ENCODE results near the gene LIG3. TPM values are rescaled to one million over a fixed set of nuclear protein-coding genes. Genes with fewer than 3 reads are reported as not detected.
"Not testable (repeated sequence)": the region's sequence is repeated elsewhere in the genome, so short reads cannot be mapped to it uniquely, and the experiment has no call there.

LIG3 gene
- total RNA-seq, 2 experiments from 2014 or later = 48.3 to 48.7 TPM

DNA sequence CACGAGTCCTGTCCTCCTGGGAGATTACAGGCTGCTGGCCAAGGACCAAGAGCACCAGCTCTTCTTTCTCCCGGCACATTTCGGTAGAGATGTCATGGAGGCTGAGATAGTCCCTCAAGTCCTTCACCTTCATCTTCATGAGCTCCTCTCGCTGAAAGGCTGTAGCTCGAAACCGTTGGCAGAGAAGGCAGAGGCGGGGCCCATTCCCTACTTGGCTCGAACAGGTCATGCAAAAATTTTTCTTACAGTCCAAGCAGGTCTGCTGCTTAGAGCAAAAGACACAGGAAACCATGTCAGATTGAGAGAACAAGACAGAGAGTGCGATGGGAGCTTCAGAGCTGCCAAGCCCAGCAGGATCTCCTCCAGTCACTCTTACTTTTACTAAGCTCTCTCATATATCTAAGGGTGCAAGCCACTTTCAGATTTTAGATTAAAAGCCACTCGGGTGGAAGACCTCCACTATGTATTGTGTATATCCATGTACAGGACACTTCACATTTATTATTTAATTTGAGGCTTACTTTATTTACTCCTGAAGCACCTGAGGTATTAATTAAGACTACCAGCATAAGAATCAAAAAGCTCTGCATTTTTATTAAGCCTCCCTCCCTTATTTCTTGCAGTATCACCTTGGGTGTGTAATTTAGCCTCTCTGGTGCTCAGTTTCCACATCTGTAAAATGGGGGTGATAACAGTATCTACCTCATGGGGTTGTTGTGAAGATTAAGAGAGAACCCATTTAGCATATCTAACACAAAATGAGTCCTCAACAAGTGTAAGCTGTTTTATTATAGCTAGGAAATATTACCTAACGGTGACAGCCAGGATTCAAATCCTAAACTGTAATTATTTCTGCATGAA, 41.4 kb downstream of the LIG3 start:
- Mint-ChIP-seq H3K27ac (peak overlapping the region; percentile 100), H3K36me3 (peaks cover 26% of the 10 kb centered on the region), H3K9me3 (no peaks in the 10 kb centered on the region), H3K27me3 (no peaks in the 10 kb centered on the region), H3K4me3 (no peak overlapping the region), H3K4me1 (ENCODE audit: low read depth) (peaks cover 46% of the 10 kb centered on the region)
- POLR2A ChIA-PET = interaction anchor here (1.3 to 3.2 kb wide), 9 partner anchors 25 to 68 kb away, joined by 5 to 24 read pairs (median 9); partner anchors contain the start of genes LIG3 and RFFL
- CTCF ChIA-PET = interaction anchor here (0.6 to 3.1 kb wide), 10 partner anchors 10 to 98 kb away, joined by 3 to 43 read pairs (median 8); partner anchors contain the start of genes RAD51D and RFFL
- DNase-seq = peak; percentile 21
- intact Hi-C loops (cut with micrococcal nuclease) = loop anchor here (1.0 to 5.0 kb wide), 3 partner anchors 39 to 68 kb away; partner anchors contain the start of genes LIG3 and RFFL

DNA sequence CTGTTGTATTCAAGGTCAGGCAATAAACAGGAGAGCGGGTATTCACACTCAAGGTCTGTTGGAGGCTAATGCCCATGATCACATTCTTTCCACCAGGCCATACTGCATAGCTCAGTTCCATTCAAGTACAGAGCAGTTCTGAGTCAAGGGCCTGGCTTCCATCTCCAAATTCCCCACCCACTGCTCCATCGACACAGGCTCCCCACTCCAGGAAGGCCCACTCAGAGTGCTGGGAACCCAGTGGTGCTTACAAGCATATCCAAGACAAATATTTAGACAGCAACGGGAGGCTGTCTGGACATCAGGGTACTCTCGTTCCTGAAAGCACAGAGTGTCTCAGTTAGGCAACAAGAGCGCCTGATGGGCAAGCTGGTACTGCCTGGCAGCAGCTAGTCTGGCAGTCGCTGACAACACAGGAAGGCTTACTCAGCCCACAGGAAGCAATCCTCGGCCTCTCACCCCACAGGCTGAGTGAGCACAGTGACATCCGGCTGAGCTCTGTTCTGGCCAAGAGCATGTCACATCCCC, 42.3 kb downstream of the LIG3 start:
- no peaks in the 10 kb centered on the region for H3K9me3 Mint-ChIP-seq
- peak overlapping the region; percentile 100 for H3K27ac Mint-ChIP-seq
- ChIA-PET POLR2A (interaction anchor here (1.1 to 3.2 kb wide), 11 partner anchors 24 to 351 kb away, joined by 4 to 24 read pairs (median 9); partner anchors contain the start of genes LIG3, RFFL and SLFN11), CTCF (interaction anchor here (0.5 to 3.1 kb wide), 12 partner anchors 9 to 97 kb away, joined by 3 to 43 read pairs (median 6); partner anchors contain the start of genes RAD51D and RFFL)
- DNase-seq = peak; percentile 90
- peaks cover 46% of the 10 kb centered on the region for H3K4me1 Mint-ChIP-seq (ENCODE audit: low read depth)
- intact Hi-C loops (cut with micrococcal nuclease) = loop anchor here (1.0 to 5.0 kb wide), 4 partner anchors 24 to 67 kb away; partner anchors contain the start of genes LIG3 and RFFL
- peaks cover 21% of the 10 kb centered on the region for H3K36me3 Mint-ChIP-seq
- H3K4me3 Mint-ChIP-seq = peak overlapping the region; percentile 81
- H3K27me3 Mint-ChIP-seq = no peaks in the 10 kb centered on the region

DNA sequence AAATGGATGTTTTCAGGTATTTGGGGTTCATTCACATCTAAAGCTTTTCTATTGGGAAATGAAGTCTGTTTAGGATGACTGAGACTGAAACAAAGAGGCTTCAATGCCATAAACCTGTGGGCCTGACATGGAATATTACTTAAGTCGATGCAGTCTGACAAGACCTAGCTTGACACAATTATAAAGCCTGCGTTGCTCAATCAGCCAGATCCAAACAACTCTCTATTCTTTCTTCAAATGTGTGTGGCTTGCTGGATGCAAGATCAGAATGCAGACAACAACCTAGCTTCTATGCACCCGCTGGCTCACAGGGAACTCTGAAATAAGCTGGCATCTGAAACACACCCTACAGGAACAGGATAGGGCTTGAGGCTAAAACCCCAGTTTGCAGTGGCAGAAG, 43.2 kb downstream of the LIG3 start:
- H3K4me3 Mint-ChIP-seq = no peak overlapping the region

DNA sequence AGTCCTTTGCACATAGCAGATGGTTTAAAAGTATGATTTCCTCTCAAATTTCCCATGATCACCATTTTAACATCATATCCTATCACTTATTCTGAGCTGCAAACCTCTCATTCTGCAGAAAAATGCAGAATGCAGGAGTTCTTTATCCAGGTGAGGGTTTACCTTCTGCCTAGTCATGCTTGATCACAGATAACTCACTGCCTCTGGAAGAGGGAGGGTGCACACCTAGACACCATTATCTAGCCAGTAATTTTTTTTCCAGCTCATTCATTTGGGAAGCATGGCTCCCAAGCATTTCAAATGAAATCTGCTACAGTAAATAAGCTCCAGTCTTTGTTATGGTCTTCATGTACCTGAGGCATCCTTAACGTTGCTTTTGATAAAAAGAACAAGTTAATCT, 45.2 kb downstream of the LIG3 start:
- ChIA-PET POLR2A (interaction anchor here (0.8 to 0.9 kb wide), 2 partner anchors 62 to 705 kb away, joined by 3 read pairs; no protein-coding TSS in a partner anchor), CTCF (no interaction called here)
- intact Hi-C loops (cut with micrococcal nuclease) = no loop called here
- Mint-ChIP-seq H3K27me3 (no peaks in the 10 kb centered on the region), H3K4me3 (no peak overlapping the region), H3K36me3 (peaks cover 9% of the 10 kb centered on the region), H3K27ac (peak overlapping the region; percentile 52), H3K9me3 (no peaks in the 10 kb centered on the region), H3K4me1 (ENCODE audit: low read depth) (peaks cover 54% of the 10 kb centered on the region)
- no peak for DNase-seq

More for the DNA sequence above, 43.2 kb downstream of the LIG3 start:
- CTCF ChIA-PET = interaction anchor here (0.6 to 3.1 kb wide), 10 partner anchors 8 to 96 kb away, joined by 3 to 43 read pairs (median 6); partner anchors contain the start of genes RAD51D and RFFL
- Mint-ChIP-seq H3K27me3 (no peaks in the 10 kb centered on the region), H3K9me3 (no peaks in the 10 kb centered on the region), H3K4me1 (ENCODE audit: low read depth) (peaks cover 51% of the 10 kb centered on the region), H3K36me3 (peaks cover 15% of the 10 kb centered on the region), H3K27ac (peak overlapping the region; percentile 100)
- DNase-seq = no peak
- POLR2A ChIA-PET = interaction anchor here (1.1 to 3.2 kb wide), 10 partner anchors 23 to 350 kb away, joined by 4 to 24 read pairs (median 9); partner anchors contain the start of genes LIG3, RFFL and SLFN11
- intact Hi-C loops (cut with micrococcal nuclease) = loop anchor here (1.0 to 5.0 kb wide), 2 partner anchors 23 to 41 kb away; partner anchors contain the start of gene LIG3

DNA sequence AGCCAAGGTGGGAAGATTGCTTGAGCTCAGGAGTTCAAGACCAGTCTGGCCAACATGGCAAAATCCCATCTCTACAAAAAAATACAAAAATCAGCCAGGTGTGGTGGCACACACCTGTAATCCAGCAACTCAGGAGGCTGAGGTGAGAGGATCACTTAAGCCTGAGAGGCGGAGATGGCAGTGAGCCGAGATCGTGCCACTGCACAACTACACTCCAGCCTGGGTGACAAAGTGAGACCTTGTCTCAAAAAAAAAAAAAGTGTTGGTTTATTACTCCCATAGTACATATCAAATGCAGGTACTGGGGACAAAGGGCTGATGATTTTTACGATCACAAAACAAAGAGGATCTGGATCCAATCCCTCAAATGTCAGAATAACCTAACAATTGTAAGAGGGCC, 47.8 kb downstream of the LIG3 start:
- H3K9me3 Mint-ChIP-seq; H3K27me3 Mint-ChIP-seq; DNase-seq; H3K36me3 Mint-ChIP-seq; intact Hi-C loops (cut with micrococcal nuclease); H3K4me3 Mint-ChIP-seq: not testable (repeated sequence)
- POLR2A ChIA-PET = interaction anchor here (1.3 to 1.5 kb wide), 2 partner anchors 19 to 36 kb away, joined by 4 to 7 read pairs; partner anchors contain the start of gene RFFL
- CTCF ChIA-PET = interaction anchor here (0.9 to 1.5 kb wide), 3 partner anchors 29 to 61 kb away, joined by 3 to 5 read pairs (median 4); no protein-coding TSS in a partner anchor
- peak overlapping the region; percentile 75 for H3K27ac Mint-ChIP-seq
- H3K4me1 Mint-ChIP-seq (ENCODE audit: low read depth) = peaks cover 41% of the 10 kb centered on the region

DNA sequence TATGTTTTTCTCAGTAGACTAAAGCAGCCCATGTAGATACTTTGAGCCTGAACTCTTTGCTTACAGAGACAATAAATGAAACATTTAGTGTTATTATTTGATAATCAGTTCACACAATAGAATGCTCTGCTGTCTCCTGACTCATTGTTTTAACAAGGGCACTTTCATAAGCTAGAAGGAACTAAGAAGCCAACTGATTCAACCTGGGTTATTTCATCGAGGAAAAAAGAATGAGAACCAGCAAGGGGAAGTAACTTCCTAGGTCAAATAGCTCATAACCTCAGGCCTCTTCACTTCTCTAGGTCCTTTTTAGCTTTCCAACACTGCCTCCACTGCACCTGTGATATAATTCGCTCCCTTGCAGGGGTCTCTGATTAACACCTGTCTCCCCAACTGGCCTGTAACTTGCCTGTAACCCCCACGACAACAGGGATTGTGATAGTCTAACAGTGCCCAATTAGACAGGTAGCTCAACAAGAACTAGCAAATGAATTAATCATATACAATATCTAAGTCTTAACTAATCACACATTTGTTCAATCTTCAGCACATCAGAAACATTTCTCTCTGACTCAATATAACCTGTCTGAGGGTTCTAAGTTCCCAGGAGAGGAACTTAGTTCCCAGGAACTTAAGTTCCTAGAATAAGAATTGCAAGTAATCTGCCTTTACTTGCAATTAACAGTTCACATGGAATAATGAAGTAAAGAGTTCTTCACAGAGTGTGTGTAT, 48.4 kb downstream of the LIG3 start:
- ChIA-PET CTCF (interaction anchor here (0.6 to 1.5 kb wide), 7 partner anchors 9 to 735 kb away, joined by 3 to 5 read pairs (median 3); no protein-coding TSS in a partner anchor), POLR2A (interaction anchor here (1.3 to 1.5 kb wide), 2 partner anchors 18 to 35 kb away, joined by 4 to 7 read pairs; partner anchors contain the start of gene RFFL)
- intact Hi-C loops (cut with micrococcal nuclease) = no loop called here
- no peaks in the 10 kb centered on the region for H3K9me3 Mint-ChIP-seq
- H3K27ac Mint-ChIP-seq = peak overlapping the region; percentile 75
- no peak overlapping the region for H3K4me3 Mint-ChIP-seq
- H3K4me1 Mint-ChIP-seq (ENCODE audit: low read depth) = peaks cover 37% of the 10 kb centered on the region
- DNase-seq = no peak
- H3K36me3 Mint-ChIP-seq = no peaks in the 10 kb centered on the region
- no peaks in the 10 kb centered on the region for H3K27me3 Mint-ChIP-seq

DNA sequence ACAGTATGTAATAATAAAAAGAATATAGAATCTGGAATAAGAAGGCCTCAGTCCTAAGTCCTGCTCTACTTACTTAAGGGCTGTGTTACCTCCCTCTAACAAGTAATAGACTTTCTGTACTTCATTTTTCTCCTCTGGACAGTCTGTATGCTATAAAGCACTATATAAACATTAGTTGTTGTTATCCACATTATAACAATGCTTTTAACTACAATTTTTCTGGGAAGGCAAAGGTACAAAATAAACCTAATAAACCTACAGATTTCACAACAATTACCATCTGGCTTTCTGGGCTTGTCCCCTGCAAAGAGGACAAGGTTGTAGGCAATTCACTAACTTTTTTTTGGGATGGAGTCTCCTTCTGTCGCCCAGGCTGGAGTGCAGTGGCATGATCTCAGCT, 50.5 kb downstream of the LIG3 start:
- Mint-ChIP-seq H3K4me3 (no peak overlapping the region), H3K9me3 (no peaks in the 10 kb centered on the region), H3K4me1 (ENCODE audit: low read depth) (peaks cover 28% of the 10 kb centered on the region), H3K36me3 (no peaks in the 10 kb centered on the region), H3K27me3 (no peaks in the 10 kb centered on the region), H3K27ac (no peak overlapping the region)
- intact Hi-C loops (cut with micrococcal nuclease) = no loop called here
- no peak for DNase-seq
- ChIA-PET CTCF (interaction anchor here (1.0 to 1.3 kb wide), 2 partner anchors 8 to 59 kb away, joined by 3 to 5 read pairs; no protein-coding TSS in a partner anchor), POLR2A (no interaction called here)

DNA sequence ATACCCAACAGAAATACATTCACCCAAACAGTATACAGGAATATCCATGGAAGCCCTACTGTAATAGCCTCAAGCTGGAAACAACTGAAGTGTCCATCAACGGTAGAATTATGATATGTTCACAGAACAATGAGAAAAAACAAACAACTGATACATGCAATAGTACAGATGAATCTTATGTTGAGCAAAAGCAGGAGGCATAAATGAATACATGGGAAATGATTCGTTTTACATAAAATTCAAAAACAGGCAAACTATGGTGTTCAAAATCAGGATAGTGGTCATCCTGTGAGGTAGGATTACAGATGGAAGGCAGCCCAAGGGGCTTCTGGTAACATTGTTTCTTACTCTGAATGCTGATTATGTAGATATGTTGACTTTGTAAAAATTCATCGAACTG, 58.1 kb downstream of the LIG3 start:
- H3K9me3 Mint-ChIP-seq = no peaks in the 10 kb centered on the region
- H3K36me3 Mint-ChIP-seq = peaks cover 7% of the 10 kb centered on the region
- POLR2A ChIA-PET = no interaction called here
- no peak for DNase-seq
- no peaks in the 10 kb centered on the region for H3K27me3 Mint-ChIP-seq
- no peak overlapping the region for H3K4me3 Mint-ChIP-seq
- intact Hi-C loops (cut with micrococcal nuclease) = no loop called here
- no peak overlapping the region for H3K27ac Mint-ChIP-seq
- CTCF ChIA-PET = no interaction called here
- peaks cover 23% of the 10 kb centered on the region for H3K4me1 Mint-ChIP-seq (ENCODE audit: low read depth)

DNA sequence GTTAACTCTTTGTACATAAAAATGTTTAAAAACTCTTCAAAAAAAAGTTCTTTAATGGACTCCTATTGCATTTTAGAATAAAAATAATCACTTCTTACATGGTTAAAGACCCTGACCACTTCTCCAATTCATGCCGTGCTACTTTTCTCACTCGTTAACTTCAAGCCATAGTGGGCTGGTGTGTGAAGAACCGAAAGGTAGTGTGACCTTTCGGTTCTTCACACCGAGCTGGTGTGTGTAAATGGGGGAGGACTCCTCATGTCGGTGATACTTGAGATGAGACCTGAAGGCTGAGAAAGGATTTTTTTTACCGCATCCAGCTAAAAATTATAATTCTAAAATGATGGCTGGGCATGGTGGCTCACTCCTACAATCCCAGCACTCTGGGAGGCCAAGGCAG, 61.1 kb downstream of the LIG3 start:
- no peaks in the 10 kb centered on the region for H3K9me3 Mint-ChIP-seq
- CTCF ChIA-PET = interaction anchor here (1.4 kb wide), 1 partner anchor 48 kb away, joined by 7 read pairs; no protein-coding TSS in a partner anchor
- intact Hi-C loops (cut with micrococcal nuclease) = no loop called here
- peaks cover 46% of the 10 kb centered on the region for H3K4me1 Mint-ChIP-seq (ENCODE audit: low read depth)
- no peak overlapping the region for H3K4me3 Mint-ChIP-seq
- POLR2A ChIA-PET = interaction anchor here (0.6 kb wide), 1 partner anchor 45 kb away, joined by 3 read pairs; no protein-coding TSS in a partner anchor
- no peak overlapping the region for H3K27ac Mint-ChIP-seq
- DNase-seq = no peak
- no peaks in the 10 kb centered on the region for H3K27me3 Mint-ChIP-seq
- peaks cover 7% of the 10 kb centered on the region for H3K36me3 Mint-ChIP-seq

DNA sequence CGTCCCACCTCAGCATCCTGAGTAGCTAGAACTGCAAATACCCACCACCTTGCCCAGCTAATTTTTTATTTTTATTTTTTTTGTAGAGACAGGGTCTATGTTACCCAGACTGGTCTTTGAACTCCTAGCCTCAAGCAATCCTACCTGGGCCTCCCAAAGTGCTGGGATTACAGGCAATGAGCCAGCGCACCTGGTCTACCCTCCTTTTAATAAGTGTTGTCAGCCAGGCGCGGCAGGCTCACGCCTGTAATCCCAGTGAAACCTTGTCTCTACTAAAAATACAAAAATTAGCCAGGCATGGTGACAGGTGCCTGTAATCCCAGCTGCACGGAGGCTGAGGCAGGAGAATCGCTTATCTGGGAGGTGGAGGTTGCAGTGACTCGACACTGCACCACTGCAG, 63.9 kb downstream of the LIG3 start:
- Mint-ChIP-seq H3K4me1 (ENCODE audit: low read depth) (peaks cover 59% of the 10 kb centered on the region), H3K4me3 (no peak overlapping the region), H3K9me3 (no peaks in the 10 kb centered on the region), H3K27me3 (no peaks in the 10 kb centered on the region), H3K36me3 (peaks cover 9% of the 10 kb centered on the region), H3K27ac (peak overlapping the region; percentile 38)
- ChIA-PET CTCF (interaction anchor here (0.6 to 0.8 kb wide), 3 partner anchors 19 to 493 kb away, joined by 3 to 6 read pairs (median 3); partner anchors contain the start of genes RFFL and SLFN12L), POLR2A (no interaction called here)
- DNase-seq = no peak
- intact Hi-C loops (cut with micrococcal nuclease) = no loop called here

DNA sequence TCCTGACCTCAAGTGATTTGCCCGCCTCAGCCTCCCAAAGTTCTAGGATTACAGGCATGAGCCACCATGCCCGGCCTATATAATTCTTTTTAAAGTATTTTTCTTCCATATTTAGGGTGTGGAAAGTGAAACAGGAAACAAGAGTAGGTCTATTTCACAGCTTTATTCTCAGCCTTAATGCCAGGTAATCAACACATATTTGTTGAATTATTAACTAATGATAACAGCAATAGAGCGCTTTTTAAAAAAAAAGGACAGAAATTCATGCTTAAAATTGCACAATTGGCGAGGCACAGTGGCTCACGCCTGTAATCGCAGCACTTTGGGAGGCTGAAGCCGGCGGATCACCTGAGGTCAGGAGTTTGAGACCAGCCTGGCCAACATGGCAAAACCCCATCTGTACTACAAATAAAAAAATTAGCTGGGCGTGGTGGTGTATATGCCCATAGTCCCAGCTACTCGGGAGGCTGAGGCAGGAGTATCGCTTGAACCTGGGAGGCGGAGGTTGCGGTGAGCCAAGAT, 65.2 kb downstream of the LIG3 start:
- Mint-ChIP-seq H3K27ac (peak overlapping the region; percentile 94), H3K4me1 (ENCODE audit: low read depth) (peaks cover 60% of the 10 kb centered on the region), H3K4me3 (peak overlapping the region; percentile 72)
- H3K36me3 Mint-ChIP-seq; H3K27me3 Mint-ChIP-seq; DNase-seq; H3K9me3 Mint-ChIP-seq; intact Hi-C loops (cut with micrococcal nuclease): not testable (repeated sequence)
- ChIA-PET CTCF (interaction anchor here (1.9 kb wide), 1 partner anchor 28 kb away, joined by 6 read pairs; no protein-coding TSS in a partner anchor), POLR2A (interaction anchor here (0.7 to 2.1 kb wide), 2 partner anchors 23 to 90 kb away, joined by 3 to 23 read pairs; no protein-coding TSS in a partner anchor)

Measured in activated CD4-positive, alpha-beta memory T cell treated with anti-CD3 and anti-CD28 coated beads for 36 hours (primary cell).